ENCODE measurements around the gene HGF. TPM values are rescaled to one million over a fixed set of nuclear protein-coding genes. Genes with fewer than 3 reads are reported as not detected.
"Not testable (repeated sequence)": the region's sequence is repeated elsewhere in the genome, so short reads cannot be mapped to it uniquely, and the experiment has no call there.

The HGF gene
- total RNA-seq = not detected

- DNase-seq = no peak
- ATAC-seq (replicated peaks in 1 of 2) = no peak
- Mint-ChIP-seq H3K27ac (no peak within 1 kb of the TSS), H3K4me1 (ENCODE audit: low read depth) (no peaks in the 10 kb centered on the region), H3K27me3 (ENCODE audit: low read depth) (peaks cover 14% of the 10 kb centered on the region), H3K4me3 (no peak within 1 kb of the TSS), H3K36me3 (ENCODE audit: insufficient read depth in 2 of 2) (no peaks in the 10 kb centered on the region), H3K9me3 (peaks cover under 1 to 3% of the 10 kb centered on the region in 2 donors)
These were observed at the start of gene HGF for GRCh38 chr7:81769891-81770727. Gene HGF, minus strand, starts transcription at chr7:81770047. Its CDS starts 76 bp downstream, at chr7:81769971.

- H3K9me3 Mint-ChIP-seq = no peaks in the 10 kb centered on the region
- ATAC-seq (replicated peaks in 1 of 2) (no peak), DNase-seq (no peak)
- no peaks in the 10 kb centered on the region for H3K4me1 Mint-ChIP-seq (ENCODE audit: low read depth)
- H3K27ac Mint-ChIP-seq = no peak overlapping the region
- H3K27me3 Mint-ChIP-seq (ENCODE audit: low read depth) = no peaks in the 10 kb centered on the region
- H3K4me3 Mint-ChIP-seq = no peak overlapping the region
- no peaks in the 10 kb centered on the region for H3K36me3 Mint-ChIP-seq (ENCODE audit: insufficient read depth in 2 of 2)
These were observed 46.5 kb upstream of the HGF start for GRCh38 chr7:81816312-81816711.

- H3K27me3 Mint-ChIP-seq (ENCODE audit: low read depth); H3K4me3 Mint-ChIP-seq; H3K4me1 Mint-ChIP-seq (ENCODE audit: low read depth); H3K9me3 Mint-ChIP-seq; H3K36me3 Mint-ChIP-seq (ENCODE audit: insufficient read depth in 2 of 2); ATAC-seq (replicated peaks in 1 of 2); H3K27ac Mint-ChIP-seq; DNase-seq: not testable (repeated sequence)
These were observed 43.1 kb upstream of the HGF start for GRCh38 chr7:81812866-81813476.

- no peaks in the 10 kb centered on the region for H3K27me3 Mint-ChIP-seq (ENCODE audit: low read depth)
- DNase-seq = no peak
- H3K27ac Mint-ChIP-seq = no peak overlapping the region
- H3K4me1 Mint-ChIP-seq (ENCODE audit: low read depth) = no peaks in the 10 kb centered on the region
- no peak for ATAC-seq (replicated peaks in 1 of 2)
- no peak overlapping the region for H3K4me3 Mint-ChIP-seq
- no peaks in the 10 kb centered on the region for H3K36me3 Mint-ChIP-seq (ENCODE audit: insufficient read depth in 2 of 2)
- no peaks in the 10 kb centered on the region for H3K9me3 Mint-ChIP-seq
These were observed 42.4 kb upstream of the HGF start for GRCh38 chr7:81811956-81812865.

- Mint-ChIP-seq H3K9me3 (no peaks in the 10 kb centered on the region), H3K4me3 (no peak overlapping the region), H3K27me3 (ENCODE audit: low read depth) (no peaks in the 10 kb centered on the region), H3K27ac (no peak overlapping the region), H3K4me1 (ENCODE audit: low read depth) (no peaks in the 10 kb centered on the region), H3K36me3 (ENCODE audit: insufficient read depth in 2 of 2) (peaks cover 0 to under 1% of the 10 kb centered on the region in 2 donors)
- no peak for ATAC-seq (replicated peaks in 1 of 2)
- DNase-seq = no peak
These were observed 40.8 kb upstream of the HGF start for GRCh38 chr7:81810476-81811155.

- not testable (repeated sequence) for DNase-seq; H3K4me3 Mint-ChIP-seq; H3K36me3 Mint-ChIP-seq (ENCODE audit: insufficient read depth in 2 of 2); ATAC-seq (replicated peaks in 1 of 2); H3K4me1 Mint-ChIP-seq (ENCODE audit: low read depth); H3K27me3 Mint-ChIP-seq (ENCODE audit: low read depth); H3K9me3 Mint-ChIP-seq; H3K27ac Mint-ChIP-seq
These were observed 38.5 kb upstream of the HGF start for GRCh38 chr7:81808310-81808709.

- Mint-ChIP-seq H3K4me1 (ENCODE audit: low read depth) (no peaks in the 10 kb centered on the region), H3K27ac (no peak overlapping the region), H3K27me3 (ENCODE audit: low read depth) (no peaks in the 10 kb centered on the region), H3K36me3 (ENCODE audit: insufficient read depth in 2 of 2) (peaks cover 0 to 1% of the 10 kb centered on the region in 2 donors), H3K9me3 (peaks cover 0 to 3% of the 10 kb centered on the region in 2 donors), H3K4me3 (no peak overlapping the region)
- ATAC-seq (replicated peaks in 1 of 2) = no peak
- no peak for DNase-seq
These were observed 33.4 kb upstream of the HGF start for GRCh38 chr7:81803267-81803666.

- ATAC-seq (replicated peaks in 1 of 2) (no peak), DNase-seq (no peak)
- Mint-ChIP-seq H3K4me1 (ENCODE audit: low read depth) (no peaks in the 10 kb centered on the region), H3K4me3 (no peak overlapping the region), H3K9me3 (peaks cover 0 to 3% of the 10 kb centered on the region in 2 donors), H3K36me3 (ENCODE audit: insufficient read depth in 2 of 2) (peaks cover 0 to 1% of the 10 kb centered on the region in 2 donors), H3K27ac (no peak overlapping the region), H3K27me3 (ENCODE audit: low read depth) (no peaks in the 10 kb centered on the region)
These were observed 32.4 kb upstream of the HGF start for GRCh38 chr7:81802251-81802650.

- peaks cover 0 to 3% of the 10 kb centered on the region in 2 donors for H3K9me3 Mint-ChIP-seq
- no peak overlapping the region for H3K4me3 Mint-ChIP-seq
- ATAC-seq (replicated peaks in 1 of 2) = no peak
These were observed 31.7 kb upstream of the HGF start for GRCh38 chr7:81801532-81801931.

GRCh38 chr7:81791568-81792518 lies 22.0 kb upstream of the HGF start:
- Mint-ChIP-seq H3K9me3 (peaks cover 0 to 1% of the 10 kb centered on the region in 2 donors), H3K27me3 (ENCODE audit: low read depth) (no peaks in the 10 kb centered on the region), H3K27ac (no peak overlapping the region), H3K36me3 (ENCODE audit: insufficient read depth in 2 of 2) (no peaks in the 10 kb centered on the region), H3K4me1 (ENCODE audit: low read depth) (no peaks in the 10 kb centered on the region), H3K4me3 (no peak overlapping the region)
- no peak for DNase-seq
- ATAC-seq (replicated peaks in 1 of 2) = no peak

More at GRCh38 chr7:81801532-81801931, 31.7 kb upstream of the HGF start:
- Mint-ChIP-seq H3K27me3 (ENCODE audit: low read depth) (no peaks in the 10 kb centered on the region), H3K36me3 (ENCODE audit: insufficient read depth in 2 of 2) (peaks cover 0 to 1% of the 10 kb centered on the region in 2 donors), H3K4me1 (ENCODE audit: low read depth) (no peaks in the 10 kb centered on the region), H3K27ac (no peak overlapping the region)
- no peak for DNase-seq

GRCh38 chr7:81790686-81791085 lies 20.8 kb upstream of the HGF start:
- Mint-ChIP-seq H3K4me3 (no peak overlapping the region), H3K27me3 (ENCODE audit: low read depth) (no peaks in the 10 kb centered on the region), H3K4me1 (ENCODE audit: low read depth) (no peaks in the 10 kb centered on the region), H3K36me3 (ENCODE audit: insufficient read depth in 2 of 2) (no peaks in the 10 kb centered on the region), H3K27ac (no peak overlapping the region), H3K9me3 (peaks cover 0 to 1% of the 10 kb centered on the region in 2 donors)
- ATAC-seq (replicated peaks in 1 of 2) (no peak), DNase-seq (no peak)

- no peaks in the 10 kb centered on the region for H3K36me3 Mint-ChIP-seq (ENCODE audit: insufficient read depth in 2 of 2)
- H3K27me3 Mint-ChIP-seq (ENCODE audit: low read depth) = no peaks in the 10 kb centered on the region
- no peak overlapping the region for H3K27ac Mint-ChIP-seq
- ATAC-seq (replicated peaks in 1 of 2) (no peak), DNase-seq (no peak)
- H3K9me3 Mint-ChIP-seq = peaks cover 0 to 1% of the 10 kb centered on the region in 2 donors
- H3K4me3 Mint-ChIP-seq = no peak overlapping the region
- H3K4me1 Mint-ChIP-seq (ENCODE audit: low read depth) = no peaks in the 10 kb centered on the region
These were observed 20.3 kb upstream of the HGF start for GRCh38 chr7:81790120-81790500.

Data from activated T-cell treated with anti-CD3 and anti-CD28 coated beads, Interleukin-2, amount 50 U/mL, for 72 hours (primary cell).